Mesenteric fat pad (tissue), 1 donor: Measurements from ENCODE around the gene ZNF77. TPM values are rescaled to one million over a fixed set of nuclear protein-coding genes. Genes with fewer than 3 reads are reported as not detected.
"Not testable (repeated sequence)": the region's sequence is repeated elsewhere in the genome, so short reads cannot be mapped to it uniquely, and the experiment has no call there.

Experiments
- DNase-seq: peaks from one replicate; pipeline ENCODE4 v3.0.0-alpha.2; 2020; ENCODE audit warnings: low spot score
- total RNA-seq: library from RNA; stranded (reverse); fragmentation: NEBNext Ultra II Directional; extraction: Animal tissue kit (Norgen Biotek cat#: 25700); gene quantifications from one replicate; pipeline ENCODE4 v1.2.1, GENCODE V29; 2021
- donor health status: DM: yes; HTN: yes; CAD: no.

Gene ZNF77
- total RNA-seq, 1 donor from 2014 or later = 3.1 TPM

GRCh38 chr19:2917275-2918184 lies 27.2 kb downstream of the ZNF77 start:
- DNase-seq = no peak

- no peak for DNase-seq
Observed at GRCh38 chr19:2912306-2912705, 32.5 kb downstream of the ZNF77 start.

GRCh38 chr19:2906631-2907195 lies 38.1 kb downstream of the ZNF77 start:
- no peak for DNase-seq

GRCh38 chr19:2905918-2906519 lies 38.8 kb downstream of the ZNF77 start:
- no peak for DNase-seq

- not testable (repeated sequence) for DNase-seq
Observed at GRCh38 chr19:2903326-2903725, 41.4 kb downstream of the ZNF77 start.

GRCh38 chr19:2902590-2903218 lies 42.1 kb downstream of the ZNF77 start:
- DNase-seq = no peak

- peak; percentile 99 for DNase-seq
Observed at GRCh38 chr19:2900296-2901252, 44.2 kb downstream of the ZNF77 start, which contains the start of gene ZNF57. TSS of gene ZNF57 (plus strand) at chr19:2900928. CDS start at chr19:2901046, 118 bp downstream.

- DNase-seq = no peak
Observed at GRCh38 chr19:2896694-2897093, 48.1 kb downstream of the ZNF77 start.

- not testable (repeated sequence) for DNase-seq
Observed at GRCh38 chr19:2890531-2890930, 54.2 kb downstream of the ZNF77 start.

- DNase-seq = peak; percentile 92
Observed at GRCh38 chr19:2888731-2889224, 56.0 kb downstream of the ZNF77 start.

- DNase-seq = peak; percentile 64
Observed at GRCh38 chr19:2887391-2887914, 57.3 kb downstream of the ZNF77 start.

GRCh38 chr19:2885736-2886135 lies 59.0 kb downstream of the ZNF77 start:
- peak; percentile 64 for DNase-seq

GRCh38 chr19:2883686-2884439 lies 60.9 kb downstream of the ZNF77 start:
- DNase-seq = no peak

Other genes with a start within 250 kb of the ZNF77 start
- 1.7 TPM for gene GNG7, start 242.3 kb downstream of the ZNF77 start, total RNA-seq
- gene DIRAS1, start 223.6 kb downstream of the ZNF77 start, total RNA-seq = 1.1 TPM
- 21.5 TPM for gene SLC39A3, start 205.0 kb downstream of the ZNF77 start, total RNA-seq
- gene SGTA, start 161.7 kb downstream of the ZNF77 start, total RNA-seq = 37.8 TPM
- gene THOP1, start 159.5 kb downstream of the ZNF77 start, total RNA-seq = 35.0 TPM
- 2.6 TPM for gene ZNF554, start 125.1 kb downstream of the ZNF77 start, total RNA-seq
- gene ZNF555, start 103.5 kb downstream of the ZNF77 start, total RNA-seq = 4.1 TPM
- not detected for gene ZNF556, start 77.6 kb downstream of the ZNF77 start, total RNA-seq
- gene ZNF57, start 44.0 kb downstream of the ZNF77 start, total RNA-seq = 1.6 TPM
- 0.93 TPM for gene TLE6, start 32.6 kb upstream of the ZNF77 start, total RNA-seq
- 35.6 TPM for gene TLE2, start 84.3 kb upstream of the ZNF77 start, total RNA-seq
- gene TLE5, start 117.5 kb upstream of the ZNF77 start, total RNA-seq = 367 TPM
- 54.3 TPM for gene GNA11, start 149.4 kb upstream of the ZNF77 start, total RNA-seq
- 15.4 TPM for gene GNA15, start 191.1 kb upstream of the ZNF77 start, total RNA-seq
- gene S1PR4, start 233.8 kb upstream of the ZNF77 start, total RNA-seq = 5.0 TPM
- gene NCLN, start 241.0 kb upstream of the ZNF77 start, total RNA-seq = 74.6 TPM